GM19023 (cell line): Measurements from ENCODE around the gene MATCAP1.
A peak's percentile ranks its signal among the peaks of the same experiment; 100 is the strongest.

Experiments
- ATAC-seq: cut with Tn5 transposase; IDR thresholded peaks from one replicate; pipeline ENCODE4 v1.9.1; 2021; ENCODE audit warnings: mild to moderate bottlenecking, moderate library complexity; ENCODE audit not compliant: unreplicated experiment

Gene MATCAP1

DNA sequence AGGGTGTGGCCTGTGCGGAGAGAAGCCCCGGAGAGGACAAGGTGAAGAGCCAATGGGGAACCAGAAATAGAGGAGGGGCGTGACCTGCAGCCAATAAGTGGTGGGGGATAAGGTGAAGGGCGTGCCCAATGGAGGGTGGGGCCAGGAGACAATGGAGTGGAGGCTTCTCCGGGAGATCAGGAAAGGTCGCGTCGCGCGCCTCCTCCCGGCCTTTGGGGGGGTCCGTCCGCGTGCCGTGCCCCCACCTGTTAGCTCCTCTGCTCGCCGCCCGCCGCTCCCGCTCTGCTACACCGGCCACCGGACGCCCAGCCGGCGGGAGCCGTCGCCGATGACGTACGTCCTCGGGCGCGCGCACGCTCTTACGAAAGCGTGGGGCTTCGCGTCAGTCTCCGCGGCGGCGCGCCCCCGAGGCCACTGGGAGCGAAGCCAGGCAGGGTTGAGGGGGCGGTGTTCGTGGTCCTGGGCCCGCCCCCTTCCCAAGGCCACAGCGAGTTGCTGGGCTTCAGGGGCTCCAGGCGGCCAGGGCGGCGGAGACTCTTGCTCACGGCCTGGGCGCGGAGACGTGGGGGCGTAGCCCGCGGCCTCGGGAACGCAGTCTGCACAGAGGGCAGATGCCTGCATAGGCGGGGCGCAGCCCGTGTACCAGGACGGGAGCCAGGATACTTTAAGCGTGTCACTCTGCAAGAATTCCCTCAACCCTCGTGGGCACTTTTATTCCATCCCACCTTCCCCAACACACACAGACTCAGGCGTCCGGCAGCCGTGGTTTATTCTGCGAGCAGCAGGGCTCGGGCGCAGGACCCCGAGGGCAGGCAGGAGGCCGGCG lies at the start of gene MATCAP1:
TSS of gene MATCAP1 (minus strand) at position 337 of the 826 bp plus-strand sequence. CDS start 3,353 bp downstream, outside the sequence.
- peak; percentile 95 for ATAC-seq

DNA sequence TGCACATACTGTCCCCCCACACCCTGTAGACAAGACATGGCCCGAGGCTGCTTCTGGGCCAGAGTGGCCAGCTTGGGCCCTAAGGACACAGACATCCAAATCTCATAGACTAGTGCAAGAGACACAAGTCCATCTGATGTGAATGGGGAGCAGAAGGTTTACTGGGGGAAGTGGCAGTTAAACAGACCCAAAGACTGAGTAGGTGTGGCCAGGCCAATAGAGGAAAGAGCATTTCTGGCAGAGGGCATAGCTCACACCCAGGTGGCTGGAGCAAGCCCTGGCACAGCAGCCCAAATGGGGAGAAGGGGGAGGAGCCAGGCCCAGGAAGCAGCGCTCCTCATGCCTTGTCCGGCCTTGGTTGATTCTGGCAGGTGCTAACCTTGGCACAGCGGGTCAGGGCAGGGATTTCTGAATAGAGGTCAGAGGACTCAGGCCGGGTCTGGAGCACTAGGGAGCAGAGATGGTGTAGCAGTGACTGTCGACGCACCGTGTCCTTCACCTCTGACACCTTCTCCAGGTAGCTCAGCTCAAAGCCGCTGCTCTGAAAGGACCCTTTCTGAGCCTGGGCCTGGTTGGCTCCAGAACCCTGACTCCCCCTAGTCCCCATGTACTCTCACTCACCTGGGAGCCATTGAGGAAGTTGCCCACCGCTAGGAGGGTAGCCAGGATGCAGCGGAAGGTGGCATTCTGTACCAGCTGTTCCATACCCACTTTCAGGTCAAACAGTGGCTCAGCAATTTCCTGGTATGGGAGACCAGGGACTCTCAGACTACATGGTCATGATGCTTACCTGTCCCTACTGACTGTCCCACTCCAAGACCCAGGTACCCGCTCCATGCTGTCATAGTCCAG lies 47.3 kb upstream of the MATCAP1 start:
- no peak for ATAC-seq

DNA sequence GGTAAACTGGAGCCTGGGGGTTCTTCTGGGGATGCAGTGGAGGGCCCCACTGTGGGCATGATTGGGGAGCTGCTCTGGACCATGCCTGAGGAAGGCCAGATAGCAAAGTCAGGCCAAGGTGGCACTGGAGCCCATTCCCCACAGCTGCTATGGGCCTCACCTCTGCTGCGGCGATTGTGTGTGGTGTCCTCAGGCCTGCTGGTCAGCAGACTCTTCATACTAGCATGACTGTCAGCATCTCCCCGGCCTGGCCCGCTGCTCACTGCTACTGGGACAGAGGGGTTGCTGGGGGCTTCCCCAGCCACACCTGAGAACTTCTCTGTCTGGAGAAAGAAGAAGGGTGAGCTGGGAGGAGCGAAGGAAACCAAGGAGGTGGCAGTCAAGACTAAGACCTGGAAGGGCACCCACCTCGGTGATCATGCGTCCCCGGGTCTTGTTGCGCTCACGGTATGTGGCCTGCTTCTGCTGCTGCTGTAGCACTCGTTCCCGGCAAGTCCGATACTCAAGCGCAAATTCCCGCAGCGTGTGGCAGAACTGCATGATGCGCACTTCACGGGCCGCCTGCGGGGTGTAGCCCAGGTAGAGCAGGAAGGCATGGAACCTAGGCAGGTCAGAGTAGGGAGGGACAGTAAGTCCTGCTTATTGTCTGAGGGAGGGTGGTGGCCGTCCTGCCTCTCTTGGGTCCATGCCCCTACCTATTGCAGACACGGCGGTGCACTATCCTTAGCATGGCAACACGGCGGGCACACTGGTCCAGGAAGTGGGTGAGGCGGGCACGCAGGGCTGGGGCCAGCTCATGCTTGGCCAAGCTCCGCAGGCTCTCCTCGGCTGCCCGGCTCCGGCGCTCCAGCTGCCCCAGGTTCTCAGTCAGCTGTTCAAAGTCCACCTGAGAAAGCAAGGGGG lies 46.4 kb upstream of the MATCAP1 start:
- ATAC-seq: no peak

DNA sequence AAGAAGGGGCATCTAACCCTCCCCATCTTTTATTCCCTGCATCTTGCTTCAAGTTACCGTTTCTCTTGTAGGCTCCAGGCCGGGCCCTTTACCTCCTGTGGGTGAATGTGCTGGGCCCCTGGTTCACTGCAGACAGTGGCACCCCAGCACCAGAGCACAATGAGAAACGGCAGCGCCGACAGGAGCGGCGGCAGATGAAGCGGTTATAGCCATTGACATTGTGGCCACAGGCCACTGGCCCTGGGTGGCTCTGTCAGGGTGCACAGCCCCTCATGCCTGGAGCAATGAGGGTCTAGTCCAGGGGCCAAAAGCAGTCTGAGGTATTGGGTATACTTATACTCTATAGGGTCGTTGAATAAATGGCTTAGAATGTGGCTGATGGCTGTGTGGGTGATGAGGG lies 45.1 kb upstream of the MATCAP1 start:
- no peak for ATAC-seq

DNA sequence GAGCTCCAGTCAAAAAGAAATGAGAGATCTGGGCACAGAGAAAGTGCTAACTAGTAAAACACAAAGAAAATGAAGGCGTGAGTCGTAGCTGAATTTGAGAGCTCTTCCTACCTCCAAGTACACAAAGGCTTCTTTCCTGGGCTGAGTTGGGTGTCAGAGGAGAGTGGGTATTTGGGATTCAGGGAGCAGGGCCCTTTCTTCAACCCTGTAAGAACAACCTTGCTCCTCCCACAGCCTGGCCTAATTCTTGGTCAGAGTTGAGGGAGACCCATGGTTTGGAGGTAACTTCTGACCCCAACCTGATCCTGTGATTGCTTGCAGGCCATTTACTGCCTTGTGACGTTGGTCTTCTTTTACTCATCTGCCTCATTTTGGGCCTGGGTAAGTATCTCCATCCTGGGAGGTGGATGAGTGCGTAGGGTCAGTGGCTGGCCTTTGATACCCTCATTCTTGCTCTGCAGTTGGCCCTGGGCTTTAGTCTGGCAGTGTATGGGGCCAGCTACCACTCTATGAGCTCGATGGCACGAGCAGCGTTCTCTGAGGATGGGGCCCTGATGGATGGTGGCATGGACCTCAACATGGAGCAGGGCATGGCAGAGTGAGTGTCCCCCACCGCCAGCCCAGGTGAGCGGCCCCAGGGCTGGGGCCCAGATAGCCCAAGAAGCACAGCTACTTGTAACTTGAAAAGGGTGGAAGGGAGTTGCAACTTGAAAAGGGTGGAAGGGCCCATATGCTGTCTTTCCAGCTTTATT lies 44.4 kb upstream of the MATCAP1 start:
- ATAC-seq: no peak

DNA sequence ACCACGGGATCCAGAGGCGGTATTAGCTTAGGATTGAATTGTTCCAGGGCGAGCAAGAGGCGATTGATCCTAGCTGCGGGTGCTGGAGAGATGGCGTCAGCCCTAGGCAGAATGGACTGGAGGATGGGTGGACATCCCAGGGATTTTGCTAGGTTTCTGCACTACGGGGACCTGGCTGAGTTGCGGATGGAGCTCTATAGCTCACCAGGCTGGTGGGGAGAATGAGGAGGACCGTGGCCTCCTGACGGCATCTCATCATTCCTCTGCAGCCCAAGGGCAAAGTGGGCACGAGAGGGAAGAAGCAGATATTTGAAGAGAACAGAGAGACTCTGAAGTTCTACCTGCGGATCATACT lies 43.8 kb upstream of the MATCAP1 start:
- ATAC-seq: no peak

DNA sequence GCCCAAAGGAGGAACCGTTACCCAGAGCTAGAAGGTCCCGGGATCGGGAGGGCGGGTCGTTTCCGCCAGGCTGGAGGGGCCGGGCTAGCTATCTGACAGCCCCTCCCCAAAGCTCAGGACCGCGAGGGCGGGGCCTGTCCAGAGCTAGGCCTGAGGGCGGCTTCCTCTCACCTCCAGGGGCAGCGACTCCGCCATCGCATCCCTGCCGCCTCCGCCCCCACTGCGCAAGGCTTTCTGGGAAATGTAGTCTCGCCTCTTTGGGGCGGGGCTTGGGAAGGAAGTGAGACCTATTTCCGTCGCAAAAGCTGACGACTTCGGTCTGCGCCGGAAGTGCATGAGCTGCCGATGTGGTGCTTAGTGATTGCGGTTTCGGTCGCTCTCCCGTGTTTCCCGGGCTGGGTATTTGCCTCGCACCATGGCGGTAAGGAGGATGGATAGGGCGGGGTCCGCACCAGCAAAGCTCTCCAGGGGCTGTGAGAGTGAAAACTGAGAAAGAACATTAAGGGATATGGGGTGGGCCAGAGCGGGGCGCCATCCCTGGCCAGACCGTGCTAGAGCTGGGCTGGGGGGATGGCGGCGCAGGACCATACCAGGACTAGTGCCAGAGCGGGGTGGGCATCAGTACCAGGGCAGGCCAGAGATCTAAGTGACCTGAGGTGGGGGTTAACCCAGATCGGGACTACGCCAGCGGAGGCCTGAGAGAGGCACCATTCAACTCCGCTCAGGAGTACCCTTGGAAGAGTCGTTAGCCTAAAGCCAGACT lies 43.2 kb upstream of the MATCAP1 start, which contains the start of gene TMEM208:
TSS of gene TMEM208 (plus strand) at position 327 of the 763 bp plus-strand sequence. CDS start at position 416, 89 bp downstream.
- peak; percentile 94 for ATAC-seq

DNA sequence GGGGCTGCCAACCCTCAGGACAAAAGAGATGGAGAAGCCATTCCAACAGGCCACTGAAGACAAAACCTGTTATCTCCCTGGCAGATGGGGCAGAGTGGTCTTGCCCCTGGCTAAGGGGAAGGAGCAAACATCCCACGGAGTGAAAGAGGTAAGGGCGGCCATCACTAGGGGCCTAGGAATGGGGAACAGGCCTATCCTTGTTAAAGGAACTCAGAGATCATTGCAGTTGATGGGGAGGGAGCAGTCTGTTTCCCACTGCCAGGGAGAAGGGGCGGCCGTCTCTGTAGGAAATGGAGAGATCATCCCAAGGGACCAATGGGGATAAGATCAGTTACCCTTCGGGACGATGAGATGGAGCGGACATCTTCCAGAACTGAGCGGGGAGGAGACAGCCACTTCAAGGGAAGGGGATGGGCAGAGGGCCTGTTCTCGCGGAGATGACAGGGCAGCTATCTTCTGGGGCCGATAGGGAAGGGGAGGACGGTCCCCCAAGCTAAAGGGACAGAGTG lies 42.6 kb upstream of the MATCAP1 start:
- ATAC-seq: peak; percentile 1

DNA sequence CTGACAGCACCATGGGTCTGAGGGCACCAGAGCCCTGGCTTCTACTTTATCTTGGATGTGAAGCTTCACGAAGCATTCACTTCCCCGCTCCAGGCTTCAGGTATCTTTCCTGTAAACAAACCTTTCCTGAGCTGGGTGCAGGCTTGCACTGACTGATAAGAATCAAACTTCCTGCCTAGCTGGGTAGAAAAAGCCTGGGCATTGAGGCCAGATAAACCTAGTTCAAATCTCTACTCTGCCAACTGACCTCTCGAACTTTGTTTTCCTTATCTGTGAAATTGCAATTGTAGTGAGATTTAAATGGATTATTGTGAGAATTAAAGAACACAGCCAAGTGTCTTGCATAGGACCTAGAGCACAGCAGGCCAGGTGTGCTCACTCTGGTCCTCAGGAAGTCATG lies 40.2 kb upstream of the MATCAP1 start:
- ATAC-seq: no peak

DNA sequence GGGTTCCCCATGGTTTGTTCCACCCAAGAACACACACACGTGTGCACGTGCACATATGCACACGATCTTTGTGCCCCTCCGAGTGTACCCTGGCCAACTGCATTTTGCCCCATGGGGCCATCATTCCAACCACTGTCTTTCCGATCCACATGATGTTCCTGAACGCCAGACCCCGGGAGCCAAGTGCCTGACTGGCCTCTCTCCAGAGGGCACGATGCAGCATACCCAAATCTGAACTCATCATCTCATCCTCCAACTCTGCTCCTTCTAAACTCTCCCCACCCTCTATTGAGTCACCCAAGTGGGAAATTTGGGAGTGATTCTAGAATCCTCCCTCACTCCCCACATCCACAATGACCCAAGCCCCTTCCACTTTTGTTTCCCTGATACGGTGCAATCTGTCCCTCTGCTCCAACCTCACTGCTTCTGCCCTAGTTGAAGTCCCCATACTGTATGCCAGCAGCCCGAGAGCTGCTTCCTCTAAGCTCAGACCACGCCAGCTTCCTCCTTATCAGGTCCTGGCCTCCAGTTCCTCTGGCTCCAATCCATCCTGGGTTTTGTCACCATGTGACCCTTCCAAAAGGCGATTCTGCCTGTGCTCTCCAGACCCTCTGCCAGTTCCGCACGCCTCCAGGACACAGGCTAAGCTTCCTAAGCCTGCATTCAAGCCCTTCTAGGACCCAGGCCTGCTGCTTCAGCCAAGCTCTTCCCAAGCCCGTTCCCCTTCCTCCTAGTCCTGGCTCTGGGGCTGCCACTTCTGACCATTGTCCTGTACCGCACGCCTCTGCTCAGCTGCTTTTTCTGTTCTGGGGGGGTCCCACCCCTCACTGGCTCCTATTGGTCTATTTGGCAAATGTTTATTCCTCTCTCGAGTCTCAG lies 33.1 kb upstream of the MATCAP1 start:
- ATAC-seq: no peak

DNA sequence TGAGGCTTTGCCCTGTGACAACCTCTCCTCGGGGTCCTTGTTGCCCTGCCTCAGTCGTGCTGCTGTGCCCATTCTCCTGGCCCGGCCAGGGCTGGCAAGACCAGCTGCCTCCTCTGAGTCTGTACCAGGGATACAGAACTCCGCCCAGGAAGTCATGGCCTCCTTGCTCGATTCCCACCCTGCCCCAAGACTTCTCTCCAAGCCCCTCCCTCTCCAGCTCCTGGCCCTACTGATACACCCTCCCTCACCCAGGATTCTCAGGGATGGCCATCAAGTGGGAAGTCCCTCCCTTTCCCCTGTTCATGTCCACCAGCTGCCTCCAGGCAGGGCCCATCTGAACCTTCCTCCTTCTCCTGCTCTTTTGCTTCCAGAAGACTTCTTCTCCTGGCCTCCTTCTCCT lies 31.9 kb upstream of the MATCAP1 start:
- no peak for ATAC-seq

DNA sequence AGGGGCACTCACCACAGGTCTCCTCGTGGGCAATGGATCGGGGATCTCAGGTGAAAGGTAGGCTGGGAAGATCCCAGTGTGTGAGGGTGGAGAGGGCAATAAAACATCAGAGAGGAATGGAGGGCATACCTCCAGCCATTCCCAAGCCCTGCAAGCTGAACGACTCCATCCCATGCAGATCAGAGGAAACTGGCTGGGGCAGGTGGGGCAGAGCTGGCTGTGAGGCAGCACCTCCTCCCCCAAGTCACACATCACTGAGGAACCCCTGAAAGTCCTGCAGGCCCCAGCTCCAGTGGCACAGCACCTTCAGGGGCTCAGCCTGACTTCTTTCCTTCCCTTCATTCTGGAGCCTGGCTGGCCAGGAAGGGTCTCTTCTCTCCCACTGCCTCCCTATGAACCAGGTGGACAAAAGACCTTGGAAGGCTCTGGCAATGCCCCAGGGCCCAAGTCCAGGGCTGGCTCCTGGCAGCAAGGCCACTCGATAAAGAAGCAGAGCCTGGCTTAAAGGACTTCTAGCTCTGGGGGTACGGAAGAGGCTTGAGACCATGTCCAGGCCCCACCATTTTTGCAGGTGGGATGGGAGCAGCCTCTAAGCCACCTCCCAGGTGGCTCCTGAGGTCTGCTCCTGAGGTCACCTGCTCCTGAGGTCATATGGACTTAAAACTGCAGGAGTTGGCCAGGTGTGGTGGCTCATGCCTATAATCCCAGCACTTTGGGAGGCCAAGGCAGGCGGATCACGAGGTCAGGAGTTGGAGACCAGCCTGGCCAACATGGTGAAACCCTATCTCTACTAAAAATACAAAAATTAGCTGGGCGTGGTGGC lies 29.6 kb upstream of the MATCAP1 start:
- no peak for ATAC-seq

DNA sequence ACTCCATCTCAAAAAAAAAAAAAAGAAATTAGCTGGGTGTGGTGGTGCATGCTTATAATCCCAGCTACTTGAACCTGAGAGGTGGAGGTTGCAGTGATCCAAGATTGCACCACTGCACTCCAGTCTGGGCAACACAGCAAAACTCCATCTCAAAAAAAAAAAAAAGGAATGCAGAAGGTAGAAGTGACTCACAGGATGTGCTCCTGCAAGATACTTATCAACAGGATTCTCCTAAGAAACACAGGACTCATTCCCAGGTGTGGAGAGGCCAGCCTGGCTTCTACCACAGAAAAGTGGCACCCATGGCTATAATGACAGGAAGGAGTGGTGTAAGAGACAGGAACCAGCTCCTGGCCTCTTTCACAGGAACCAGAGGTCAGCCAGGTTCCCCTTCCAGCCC lies 29.0 kb upstream of the MATCAP1 start:
- ATAC-seq: no peak

DNA sequence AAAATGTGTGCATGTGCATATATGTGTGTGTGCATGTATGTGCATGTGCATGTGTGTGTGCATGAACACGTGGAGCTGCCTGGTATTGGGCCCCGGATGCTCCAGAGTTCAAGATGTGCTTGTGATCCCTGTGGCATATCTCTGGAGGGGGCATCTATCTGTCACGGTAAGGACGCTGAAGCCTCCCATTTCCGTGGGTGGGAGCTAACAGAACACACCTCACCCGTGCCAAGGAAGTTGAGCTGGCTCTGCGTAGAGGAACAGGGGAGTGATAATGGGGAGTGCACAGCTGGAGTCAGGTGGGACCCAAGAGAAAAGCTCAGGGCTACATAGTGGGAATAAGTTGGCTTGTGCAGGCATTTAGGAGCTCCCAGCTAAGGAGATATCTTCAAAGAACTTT lies 27.9 kb upstream of the MATCAP1 start:
- no peak for ATAC-seq

DNA sequence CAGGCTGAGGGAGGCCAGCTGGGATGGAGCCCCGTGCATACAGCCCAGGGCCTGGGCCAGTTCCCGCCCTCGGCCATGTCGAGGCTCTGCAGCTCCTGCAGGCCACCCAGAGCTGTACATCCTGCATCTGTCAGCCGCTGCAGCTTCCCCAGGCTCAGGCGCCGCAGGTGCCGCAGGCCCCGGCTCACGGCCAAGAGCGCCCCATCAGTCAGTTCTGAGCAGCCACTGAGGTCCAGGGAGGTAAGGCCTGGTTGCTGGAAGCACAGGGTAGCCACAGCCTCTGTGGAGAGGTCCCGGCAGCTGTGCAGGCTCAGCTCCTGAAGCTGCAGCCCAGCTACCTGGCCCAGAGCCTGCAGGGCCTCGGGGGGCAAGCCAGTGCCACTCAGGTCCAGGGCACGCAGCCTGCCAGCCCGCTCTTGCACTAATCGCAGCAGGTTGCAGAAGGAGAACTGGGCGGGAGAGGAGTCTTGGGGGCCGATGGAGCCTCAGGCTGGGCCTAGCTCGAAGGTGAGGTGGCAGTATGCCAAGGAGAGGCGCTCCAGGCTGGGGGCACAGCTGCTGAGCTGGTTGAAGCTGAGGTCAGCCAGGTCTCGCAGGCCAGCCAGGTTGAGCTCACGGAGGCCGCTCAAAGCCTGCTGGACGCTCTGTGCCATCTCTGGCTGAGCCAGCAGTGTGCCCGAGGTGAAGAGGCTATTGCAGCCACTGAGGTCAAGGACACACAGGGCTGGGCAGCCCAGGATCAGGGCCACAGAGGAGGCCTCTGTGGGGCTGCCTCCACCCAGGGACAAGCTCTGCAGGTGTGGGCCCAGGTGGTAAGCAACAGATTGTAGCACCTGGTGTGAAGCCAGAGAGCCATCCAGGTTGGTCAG lies 26.5 kb upstream of the MATCAP1 start:
- no peak for ATAC-seq

DNA sequence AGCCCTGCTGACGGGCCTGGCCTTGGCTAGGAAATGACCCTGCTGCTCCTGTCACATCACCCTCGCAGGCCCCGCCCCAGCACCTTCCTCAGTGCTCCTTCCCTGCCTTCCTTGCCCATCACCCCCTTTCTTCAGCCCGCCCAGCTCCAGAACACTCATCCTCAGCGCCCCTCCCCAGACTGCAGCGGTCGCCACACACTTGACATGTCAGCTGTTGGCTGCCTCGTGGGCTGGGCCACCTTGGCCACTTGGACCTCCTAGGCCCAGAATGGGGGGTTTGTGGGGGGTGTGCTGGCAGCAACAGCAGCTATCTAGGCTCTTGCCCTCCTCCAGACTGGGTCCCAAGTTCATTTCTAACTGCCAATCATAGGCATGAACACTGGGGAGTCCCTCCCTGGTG lies 25.8 kb upstream of the MATCAP1 start:
- no peak for ATAC-seq
